Nucleus accumbens (tissue), 56 donors: ENCODE results near the gene WBP11.
"Not testable (repeated sequence)": the region's sequence is repeated elsewhere in the genome, so short reads cannot be mapped to it uniquely, and the experiment has no call there.

Experiments
- DNase-seq, 56 donors: peaks; one replicate each; lab custom pipeline; 2025; lab: John Stamatoyannopoulos, UW

WBP11 gene

DNA sequence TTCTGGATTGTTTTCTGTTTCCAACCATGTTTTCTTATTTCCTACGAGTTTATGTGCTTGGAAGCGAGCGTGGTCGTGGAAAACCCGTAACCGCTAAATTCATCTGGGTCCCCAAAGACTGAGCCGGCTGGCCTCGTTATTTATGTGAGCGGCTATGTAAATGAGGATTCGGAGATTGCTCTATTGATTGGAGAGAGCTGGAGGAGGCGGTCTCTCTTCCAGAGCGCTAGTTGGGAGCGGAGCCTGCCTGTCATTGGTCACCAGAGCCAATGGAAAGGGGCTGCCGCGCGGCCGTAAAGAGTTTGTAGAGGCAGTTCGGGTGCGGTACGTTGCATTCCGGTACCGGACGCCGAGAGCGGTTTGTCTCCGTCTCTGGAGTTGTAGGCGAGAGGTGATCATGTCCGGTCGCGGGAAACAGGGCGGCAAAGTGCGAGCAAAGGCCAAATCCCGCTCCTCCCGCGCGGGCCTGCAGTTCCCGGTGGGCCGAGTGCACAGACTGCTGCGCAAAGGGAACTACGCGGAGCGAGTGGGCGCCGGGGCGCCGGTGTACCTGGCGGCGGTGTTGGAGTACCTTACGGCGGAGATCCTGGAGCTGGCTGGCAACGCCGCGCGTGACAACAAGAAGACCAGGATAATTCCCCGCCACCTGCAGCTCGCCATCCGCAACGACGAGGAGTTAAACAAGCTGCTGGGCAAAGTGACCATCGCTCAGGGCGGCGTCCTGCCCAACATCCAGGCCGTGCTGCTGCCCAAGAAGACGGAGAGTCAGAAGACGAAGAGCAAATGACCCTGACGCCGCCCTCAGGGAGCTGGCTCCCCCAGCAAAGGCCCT is 29.0 kb downstream of the WBP11 start:
- DNase-seq = peak; percentile 42 to 96 (median 88)

DNA sequence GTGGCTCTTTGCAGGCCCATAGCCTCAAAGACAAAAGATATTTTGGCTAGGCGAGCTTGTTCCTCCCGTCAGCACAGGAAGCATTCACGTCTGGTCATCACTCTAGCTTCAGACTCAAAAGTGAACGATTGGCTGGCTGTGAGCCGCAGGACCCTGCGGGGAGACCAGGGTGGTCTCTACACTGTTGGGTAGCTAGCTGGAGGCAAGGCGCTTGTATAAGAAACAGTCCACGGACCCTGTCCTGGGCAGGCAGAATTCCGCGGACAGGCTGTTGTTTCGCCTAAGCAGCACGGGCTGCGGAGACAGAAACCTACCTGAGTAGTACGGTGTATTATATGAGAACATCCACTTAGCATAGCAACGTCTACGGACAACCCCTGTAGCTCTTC is 29.6 kb downstream of the WBP11 start:
- DNase-seq = peak in 4 of 56 donors; percentile 28 to 45 (median 36)

DNA sequence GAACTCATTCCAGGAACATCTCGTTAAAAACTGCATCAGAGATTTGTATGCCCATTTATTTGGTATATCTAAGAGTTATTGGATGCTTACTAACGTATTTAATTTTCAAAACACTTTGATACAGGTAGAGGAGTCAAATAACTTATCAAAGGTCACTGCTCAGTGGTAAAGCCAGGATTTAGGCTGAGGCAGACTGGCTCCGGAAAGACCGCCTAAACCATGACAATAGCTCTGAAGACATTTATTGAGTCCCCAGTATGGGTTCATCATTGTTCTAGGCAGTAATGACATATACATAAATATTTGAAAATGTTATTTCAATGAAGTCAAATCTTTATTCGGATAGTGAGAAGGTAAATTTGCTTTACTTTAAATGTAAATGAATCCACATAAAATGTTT is 30.3 kb downstream of the WBP11 start:
- DNase-seq = no peak

DNA sequence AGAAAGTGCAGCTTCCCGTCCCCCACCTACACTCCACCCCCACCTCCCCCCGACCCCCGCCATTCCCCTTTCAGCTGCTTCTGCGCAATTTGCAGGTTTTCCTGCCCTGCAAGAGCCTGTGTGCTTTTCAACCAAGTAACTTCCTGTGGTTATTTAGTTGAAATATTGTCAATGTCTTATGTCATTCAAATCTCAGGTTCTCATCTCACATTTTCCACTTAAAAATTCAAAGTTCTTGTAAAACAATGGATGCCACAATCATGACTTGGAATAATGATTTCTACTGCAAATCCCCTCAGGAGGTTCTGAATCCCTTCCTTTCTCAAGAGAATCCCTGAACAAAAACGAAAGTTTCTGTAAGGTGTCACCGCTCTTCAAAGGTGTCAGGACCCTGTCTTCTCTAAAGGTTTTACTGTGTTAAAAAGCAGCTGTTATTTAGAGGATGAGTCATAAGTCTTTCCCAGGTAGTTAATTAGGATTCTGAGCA is 31.6 kb downstream of the WBP11 start:
- DNase-seq = no peak

DNA sequence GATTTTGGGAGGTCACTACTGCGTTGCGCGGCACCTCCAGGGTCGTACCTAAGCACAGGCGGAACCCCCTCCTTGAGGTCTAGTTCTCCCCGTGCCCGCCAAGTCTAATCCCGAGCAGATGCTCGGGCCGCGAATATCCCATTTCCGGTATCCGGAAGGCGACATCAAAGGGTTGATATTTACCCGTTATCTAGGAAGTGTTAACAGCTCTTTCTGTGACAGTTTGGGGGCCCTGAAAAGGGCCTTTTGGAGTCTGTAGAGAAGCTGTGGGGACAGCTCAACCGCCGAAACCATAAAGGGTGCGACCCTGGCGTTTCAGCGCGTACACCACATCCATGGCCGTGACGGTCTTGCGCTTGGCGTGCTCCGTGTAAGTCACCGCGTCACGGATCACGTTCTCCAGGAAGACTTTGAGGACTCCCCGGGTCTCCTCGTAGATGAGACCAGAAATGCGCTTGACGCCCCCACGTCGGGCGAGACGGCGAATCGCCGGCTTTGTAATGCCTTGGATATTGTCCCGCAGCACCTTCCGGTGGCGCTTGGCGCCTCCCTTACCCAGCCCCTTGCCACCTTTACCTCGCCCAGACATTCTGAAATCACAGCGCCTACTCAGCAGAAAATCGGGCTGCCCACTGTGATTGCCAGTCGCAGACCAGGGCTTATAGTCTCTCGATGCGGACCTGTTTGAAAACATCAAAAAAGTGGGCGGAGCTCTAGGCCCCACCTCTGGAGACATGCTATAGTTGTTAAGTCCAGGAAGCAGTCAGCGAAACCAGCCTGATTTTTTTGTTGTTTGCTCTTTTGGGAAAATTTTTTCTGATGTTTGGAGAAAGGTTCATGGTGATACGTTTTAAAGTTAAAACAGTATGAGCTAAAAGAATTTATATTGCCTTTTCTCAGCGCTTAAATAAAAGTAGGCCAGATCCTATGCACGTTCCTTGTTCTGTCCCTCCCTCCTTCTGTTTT is 32.5 kb downstream of the WBP11 start:
- peak in 55 of 56 donors; percentile 41 to 94 (median 81) for DNase-seq

DNA sequence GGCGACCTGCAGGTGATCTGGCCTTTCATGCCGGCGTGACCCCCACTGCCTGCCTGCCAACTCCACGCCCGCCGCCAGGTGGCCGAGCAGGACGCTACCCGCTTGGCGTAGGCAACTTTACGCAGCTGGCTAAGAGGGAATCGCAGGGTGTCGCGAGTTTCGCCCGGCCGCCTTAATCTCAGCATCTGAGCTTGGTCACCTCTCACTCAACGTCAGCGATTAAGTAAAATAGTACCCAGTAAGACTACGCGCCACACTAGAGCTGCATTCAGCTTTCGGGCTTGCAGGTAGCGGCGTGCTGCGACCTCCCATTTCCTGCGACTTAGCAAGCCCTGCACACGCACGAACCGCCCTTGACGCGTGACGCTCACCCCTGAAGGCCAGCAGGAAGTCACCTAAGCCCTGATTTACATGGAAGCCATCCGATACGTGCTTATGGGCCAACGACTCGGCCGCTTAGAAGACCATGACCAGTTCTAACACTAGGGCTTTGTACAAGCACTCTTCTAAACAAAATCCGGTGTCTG is 33.2 kb downstream of the WBP11 start:
- peak in 53 of 56 donors; percentile 15 to 82 (median 56) for DNase-seq

DNA sequence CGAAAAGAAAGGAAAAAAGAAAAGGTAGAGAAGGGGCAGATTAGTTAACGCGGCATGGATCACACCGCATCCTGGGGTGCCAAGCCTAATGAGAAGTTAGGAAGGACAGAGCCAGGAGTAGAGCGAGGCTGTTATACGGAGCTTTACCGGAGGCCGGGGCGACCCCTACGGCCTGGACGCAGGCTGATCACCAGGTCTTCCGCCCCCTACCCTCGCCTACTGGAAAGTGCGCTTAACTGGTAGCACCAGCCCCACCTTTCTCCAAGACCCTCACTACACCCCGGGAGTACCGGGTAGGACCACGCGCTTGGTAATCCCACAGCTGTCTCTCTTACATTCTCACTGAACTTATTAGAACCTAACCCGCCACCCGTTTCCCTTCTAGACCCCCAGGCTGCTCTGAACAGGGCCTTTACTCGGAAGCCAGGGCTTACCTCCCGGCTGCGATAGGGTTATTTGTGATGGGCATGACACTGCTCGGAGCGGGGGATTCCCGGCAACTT is 33.8 kb downstream of the WBP11 start:
- peak in 9 of 56 donors; percentile 20 to 58 (median 43) for DNase-seq

DNA sequence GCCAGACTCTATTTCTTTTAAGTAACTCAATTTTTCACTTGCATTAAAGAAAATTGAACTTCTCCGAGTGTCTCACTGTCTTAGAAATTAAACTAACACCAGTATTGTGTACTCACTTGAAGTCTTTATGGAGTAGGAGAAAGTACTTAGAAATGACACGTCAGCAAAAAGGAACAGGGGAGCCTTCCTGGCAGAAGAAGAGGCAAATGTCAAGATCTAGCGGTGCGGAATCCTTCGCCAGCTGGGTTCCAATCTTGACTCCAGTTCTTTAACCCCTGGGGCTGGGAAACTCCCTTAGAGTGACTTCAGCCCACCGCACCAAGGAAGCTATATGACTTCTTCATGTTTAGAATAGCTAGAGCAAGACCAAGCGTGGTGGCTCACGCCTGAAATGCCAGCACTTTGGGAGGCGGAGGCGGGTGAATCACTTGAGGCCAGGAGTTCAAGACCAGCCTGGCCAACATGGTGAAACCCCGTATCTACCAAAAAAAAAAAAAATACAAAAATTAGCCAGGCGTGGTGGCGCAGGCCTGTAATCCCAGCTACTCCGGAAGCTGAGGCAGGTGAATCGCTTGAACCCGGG is 34.4 kb downstream of the WBP11 start:
- no peak for DNase-seq

DNA sequence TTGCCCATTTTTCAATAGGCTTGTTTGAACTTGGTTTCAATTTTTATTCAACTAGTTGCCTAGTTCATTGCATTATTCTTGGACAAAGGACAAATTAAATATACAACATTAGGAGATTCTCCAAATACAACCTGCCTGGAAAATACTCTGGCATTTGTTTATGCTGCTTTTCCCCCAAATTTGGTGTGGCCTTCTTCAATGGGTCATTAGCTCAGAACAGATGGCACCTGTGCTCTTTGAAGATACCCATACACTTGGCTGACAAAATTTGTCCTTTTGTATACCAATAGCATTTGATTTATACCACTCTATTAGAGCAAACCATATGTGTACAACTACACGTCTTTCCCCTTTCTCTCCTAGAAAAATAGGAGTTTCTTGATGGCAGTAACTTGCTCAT is 35.7 kb downstream of the WBP11 start:
- no peak for DNase-seq

DNA sequence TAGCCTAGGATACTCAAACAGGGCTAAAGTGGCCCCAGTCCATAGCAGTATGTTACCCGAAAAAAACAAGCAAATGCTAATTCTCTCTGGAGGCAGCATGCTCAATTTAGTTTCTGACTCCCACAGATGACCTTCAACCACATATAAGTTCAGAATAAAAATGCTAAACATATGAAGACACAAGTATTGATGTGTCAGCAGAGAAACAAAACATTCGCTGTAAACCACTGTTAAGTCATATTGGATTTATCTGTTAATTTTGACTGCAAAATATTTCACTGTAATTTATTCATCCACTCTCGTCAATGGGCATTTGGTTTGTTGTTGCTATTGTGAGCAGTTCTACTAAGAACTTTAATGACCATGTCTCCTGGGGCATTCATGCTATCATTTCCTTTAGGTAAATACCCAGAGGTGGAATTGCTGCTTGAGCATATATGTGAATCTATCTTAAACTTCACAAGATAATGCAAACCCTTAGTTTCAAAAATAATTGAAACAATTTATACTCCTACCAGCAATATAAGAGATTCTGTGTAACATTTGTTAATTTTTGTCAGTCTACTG is 36.5 kb downstream of the WBP11 start:
- DNase-seq = no peak

DNA sequence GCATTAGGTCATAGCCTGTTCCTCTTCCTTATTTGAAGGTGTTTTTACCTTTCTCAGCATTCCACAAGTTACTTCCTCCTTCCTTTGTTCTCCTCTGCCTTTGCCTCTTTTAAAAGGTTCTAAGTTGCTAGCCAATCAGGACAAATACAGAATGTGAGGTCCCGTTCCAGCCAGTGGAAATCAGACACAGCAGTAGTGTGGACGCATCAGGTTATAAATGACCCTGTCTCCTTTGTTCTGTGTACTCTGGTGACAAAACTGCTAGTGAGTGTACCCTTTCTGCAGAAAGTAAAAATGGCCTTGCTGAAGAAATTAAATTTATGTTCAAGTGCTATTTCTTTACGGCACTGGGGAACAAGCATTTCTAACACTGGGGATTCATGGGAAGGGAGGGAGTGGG is 37.3 kb downstream of the WBP11 start:
- DNase-seq = not testable (repeated sequence)

DNA sequence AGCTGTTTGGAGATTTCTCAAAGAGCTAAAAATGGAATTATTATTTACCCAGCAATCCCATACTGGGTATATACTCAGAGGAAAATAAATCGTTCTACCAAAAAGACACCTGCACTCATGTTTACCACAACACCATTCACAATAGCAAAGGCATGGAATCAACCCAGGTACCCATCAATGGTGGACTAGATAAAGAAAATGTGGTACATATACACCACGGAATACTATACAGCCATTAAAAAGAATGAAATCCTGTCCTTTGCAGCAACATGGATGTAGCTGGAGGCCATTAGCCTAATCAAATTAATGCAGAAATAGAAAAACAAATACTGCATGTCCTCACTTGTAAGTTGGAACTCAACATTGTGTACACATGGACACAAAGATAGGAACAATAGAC is 37.9 kb downstream of the WBP11 start:
- no peak for DNase-seq

DNA sequence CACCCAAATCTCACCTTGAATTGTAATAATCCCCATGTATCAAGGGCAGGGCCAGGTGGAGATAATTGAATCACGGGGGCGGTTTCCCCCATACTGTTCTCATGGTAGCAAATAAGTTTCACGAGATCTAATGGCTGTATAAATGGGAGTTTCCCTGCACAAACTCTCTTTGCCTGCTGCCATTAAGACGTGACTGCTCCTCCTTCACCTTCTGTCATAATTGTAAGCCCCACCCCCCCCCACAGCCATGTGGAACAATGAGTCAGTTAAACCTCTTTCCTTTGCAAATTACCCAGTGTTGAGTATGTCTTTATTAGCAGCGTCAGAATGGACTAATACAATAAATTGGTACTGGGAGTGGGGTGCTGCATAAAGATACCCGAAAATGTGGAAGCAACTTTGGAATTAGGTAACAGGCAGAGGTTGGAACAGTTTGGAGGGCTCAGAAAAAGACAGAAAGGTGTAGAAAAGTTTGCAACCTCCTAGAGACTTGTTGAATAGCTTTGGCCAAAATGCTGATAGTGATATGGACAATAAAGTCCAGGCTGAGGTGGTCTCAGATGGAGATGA is 43.5 kb downstream of the WBP11 start:
- not testable (repeated sequence) for DNase-seq

DNA sequence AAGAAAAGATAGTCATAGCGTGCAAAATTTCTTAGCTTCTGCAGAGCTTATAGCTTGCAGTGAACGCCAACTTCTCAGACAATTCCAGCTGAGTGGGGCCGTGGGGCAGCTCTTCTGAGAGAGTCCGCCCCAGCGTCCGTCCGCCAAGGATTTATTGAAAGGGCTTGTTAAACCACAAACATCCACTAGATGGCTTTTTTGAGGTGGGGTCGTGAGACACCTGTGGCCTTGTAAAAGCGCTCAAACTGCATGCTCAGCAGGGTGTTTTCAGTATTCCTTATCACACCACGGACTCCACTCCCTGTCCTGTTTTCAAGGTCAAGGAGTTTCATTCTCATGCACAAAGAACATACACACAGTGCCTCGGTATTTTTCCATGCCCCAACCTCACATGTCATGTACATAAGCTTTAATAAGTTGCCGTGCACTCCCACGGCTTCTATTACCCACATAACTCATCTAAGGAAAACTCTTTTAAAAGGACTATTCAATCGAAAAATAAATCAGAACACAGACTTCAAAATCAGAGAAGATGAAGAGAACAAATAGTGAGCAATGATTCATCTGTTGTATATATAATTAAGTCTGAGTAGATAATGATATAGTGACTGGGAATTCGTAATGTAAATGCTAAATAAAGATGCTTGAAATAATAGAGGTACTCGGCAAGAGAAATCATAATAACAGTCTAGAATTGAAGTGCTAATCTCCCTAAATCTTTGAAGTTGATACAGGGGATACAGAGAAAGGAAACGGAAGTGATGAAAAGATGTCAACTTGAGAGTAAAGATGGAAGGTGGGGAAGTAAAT is 46.7 kb downstream of the WBP11 start:
- peak in 9 of 56 donors; percentile 3 to 24 (median 15) for DNase-seq

DNA sequence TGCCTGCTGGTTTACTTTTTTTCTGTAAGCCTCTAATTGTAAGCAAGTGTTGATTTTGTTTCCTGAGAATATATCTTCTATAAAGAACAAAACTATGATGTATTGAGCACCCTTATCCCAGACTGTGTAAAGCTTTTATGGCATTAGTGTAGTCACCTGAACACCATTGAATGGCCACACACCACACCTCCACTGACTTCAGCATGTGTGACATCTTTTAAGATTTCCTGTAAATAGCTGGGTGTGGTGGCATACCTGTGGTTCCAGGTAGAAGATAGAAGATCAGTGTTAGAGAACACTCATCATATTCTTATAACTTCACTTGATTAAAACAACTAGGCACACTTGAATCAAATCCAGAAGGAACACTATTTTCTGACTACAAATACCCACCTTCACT is 51.3 kb downstream of the WBP11 start:
- DNase-seq = no peak

DNA sequence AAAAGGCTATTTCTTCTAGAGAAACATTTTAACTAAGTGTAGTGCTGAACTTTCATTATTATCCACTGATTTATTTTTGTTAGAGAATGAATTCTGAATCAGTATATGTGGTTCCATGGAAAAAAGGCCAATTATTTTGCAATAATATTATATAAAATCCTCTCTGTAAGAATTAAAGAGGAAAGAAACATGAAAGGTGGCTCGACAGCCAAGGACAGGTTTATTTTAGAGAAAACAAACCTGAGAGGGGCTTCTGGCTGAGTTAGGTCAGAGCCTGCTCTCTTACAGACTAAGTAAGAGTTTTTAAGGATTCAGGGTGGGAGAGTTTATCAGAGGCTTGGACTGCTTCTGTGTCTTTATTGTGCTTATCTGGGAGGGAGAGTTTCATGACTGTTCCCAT is 60.2 kb downstream of the WBP11 start:
- DNase-seq = no peak

DNA sequence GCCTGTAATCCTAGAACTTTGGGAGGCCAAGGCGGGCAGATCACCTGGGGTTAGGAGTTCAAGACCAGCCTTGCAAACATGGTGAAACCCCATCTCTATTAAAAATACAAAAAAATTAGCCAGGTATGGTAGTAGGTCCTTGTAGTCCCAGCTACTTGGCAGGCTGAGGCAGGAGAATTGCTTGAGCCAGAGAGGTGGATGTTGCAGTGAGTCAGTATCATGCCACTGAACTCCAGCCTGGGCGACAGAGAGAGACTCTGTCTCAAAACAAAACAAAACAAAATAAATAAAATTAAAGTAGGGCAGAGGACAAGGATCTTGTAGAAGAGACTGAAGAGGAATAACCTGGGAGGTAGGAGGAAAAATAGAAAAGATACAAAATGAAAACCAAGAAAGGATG is 61.3 kb downstream of the WBP11 start:
- no peak for DNase-seq

DNA sequence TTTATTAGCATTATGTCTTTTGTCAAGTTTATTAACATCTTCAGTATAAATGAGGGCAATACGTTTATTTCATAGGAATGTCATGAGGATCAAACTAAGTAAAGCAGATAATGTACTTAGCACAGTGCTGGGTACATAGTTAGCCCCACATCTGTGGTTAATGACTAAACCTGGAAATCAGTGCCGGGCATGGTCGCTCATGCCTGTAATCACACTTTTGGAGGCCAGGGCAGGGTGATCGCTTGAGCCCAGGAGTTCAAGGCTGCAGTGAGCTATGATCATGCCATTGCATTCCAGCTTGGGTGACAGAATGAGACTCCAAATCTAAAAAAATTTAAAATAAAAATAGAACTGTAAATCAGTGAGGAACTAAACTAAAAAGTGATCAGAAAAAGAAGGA is 62.1 kb downstream of the WBP11 start:
- no peak for DNase-seq

DNA sequence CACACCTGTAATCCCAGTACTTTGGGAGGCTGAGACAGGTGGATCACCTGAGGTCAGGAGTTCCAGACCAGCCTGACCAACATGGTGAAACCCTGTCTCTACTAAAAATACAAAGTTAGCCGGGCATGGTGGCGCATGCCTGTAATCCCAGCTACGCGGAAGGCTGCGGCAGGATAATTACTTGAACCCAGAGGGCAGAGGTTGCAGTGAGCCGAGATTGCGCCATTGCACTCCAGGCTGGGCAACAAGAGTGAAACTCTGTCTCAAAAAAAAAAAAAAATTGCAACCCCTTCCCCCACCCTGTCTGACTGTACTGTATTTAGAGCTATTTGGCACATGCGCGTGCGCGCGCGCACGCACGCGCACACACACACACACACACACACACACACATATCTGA is 66.8 kb downstream of the WBP11 start:
- DNase-seq = not testable (repeated sequence)
